ENCODE measurements around the gene PLEKHJ1. TPM values are rescaled to one million over a fixed set of nuclear protein-coding genes. Genes with fewer than 3 reads are reported as not detected.

The PLEKHJ1 gene
- total and polyA plus RNA-seq, 2 of the 13 experiments (the other 11 are each of a cell fraction or from before 2014, with no cell fraction given): 70.5 to 130 TPM

- TF ChIP-seq ZHX2 (IDR thresholded peaks at IDR 0.05; ENCODE audit: low read depth) (peak; percentile 65), ZHX2 (CRISPR knock-in tag; IDR thresholded peaks at IDR 0.05; ENCODE audit: borderline replicate concordance) (no peak), RXRA (CRISPR knock-in tag; IDR thresholded peaks at IDR 0.05) (peak; percentile 53; the same call in 1 of the 2 replicates), NFYB (CRISPR knock-in tag; IDR thresholded peaks at IDR 0.05) (0 out of 2 replicates have a peak, but pooled peaks have one; percentile 27), GMEB2 (CRISPR knock-in tag; IDR thresholded peaks at IDR 0.05; ENCODE audit: low read depth) (no peak), AGO2 (optimal IDR thresholded peaks at IDR 0.05; ENCODE audit: low read depth, low read length) (peak; percentile 84), YEATS4 (CRISPR knock-in tag; IDR thresholded peaks at IDR 0.05; ENCODE audit: borderline replicate concordance) (peak; percentile 58), MXI1 (IDR thresholded peaks at IDR 0.05; ENCODE audit: borderline replicate concordance, low read depth, low read length) (peak; percentile 14; the same call in 1 of the 3 replicates), POGK (CRISPR knock-in tag; conservative IDR thresholded peaks at IDR 0.05) (peak; percentile 32; the same call in 1 of the 2 replicates), ATF7 (IDR thresholded peaks at IDR 0.05) (no peak), ATF7 (CRISPR knock-in tag; IDR thresholded peaks at IDR 0.05) (0 out of 2 replicates have a peak, but pooled peaks have one; percentile 23), MYC (CRISPR knock-in tag; IDR thresholded peaks at IDR 0.05; ENCODE audit: borderline replicate concordance) (peak; percentile 43; the same call in 1 of the 2 replicates), HOXA9 (CRISPR knock-in tag; IDR thresholded peaks at IDR 0.05; ENCODE audit: borderline replicate concordance) (no peak), MNT (IDR thresholded peaks at IDR 0.05) (no peak), ZGPAT (CRISPR knock-in tag; IDR thresholded peaks at IDR 0.05) (0 out of 2 replicates have a peak, but pooled peaks have one; percentile 16), RARA (CRISPR knock-in tag; IDR thresholded peaks at IDR 0.05) (peak; percentile 12; the same call in 1 of the 2 replicates)
These were observed 34.5 kb upstream of the PLEKHJ1 start (continued) for GRCh38 chr19:2270423-2271233.
